Skeletal muscle satellite cell (primary cell): ENCODE measurements around the gene TEX2.

Experiments
- H3K27me3 ChIP-seq: 2 replicates; pipeline ENCODE4 v1.7.0; 2013; ENCODE audit warnings: low read length; ENCODE audit not compliant: control insufficient read depth, insufficient read depth
- H3K36me3 ChIP-seq: 2 replicates; pipeline ENCODE4 v1.7.0; 2013; ENCODE audit warnings: mild to moderate bottlenecking, control low read depth, low read length; ENCODE audit not compliant: insufficient read depth
- H3K4me1 ChIP-seq: 2 replicates; pipeline ENCODE4 v1.7.0; 2013; ENCODE audit warnings: low read length; ENCODE audit not compliant: control insufficient read depth, insufficient read depth
- H3K4me2 ChIP-seq: 2 replicates; pipeline ENCODE4 v1.7.0; 2013; ENCODE audit warnings: mild to moderate bottlenecking, low read length
- H3K4me3 ChIP-seq: 2 replicates; pipeline ENCODE4 v1.7.0; 2013; ENCODE audit warnings: low read length
- H3K9ac ChIP-seq: 2 replicates; pipeline ENCODE4 v1.7.0; 2013; ENCODE audit warnings: mild to moderate bottlenecking, low read depth, low read length, moderate library complexity
- H3K9me3 ChIP-seq: replicated peaks from 2 replicates; pipeline ENCODE4 v1.7.0; 2013; ENCODE audit warnings: mild to moderate bottlenecking, control low read depth, low read length

Gene TEX2

DNA sequence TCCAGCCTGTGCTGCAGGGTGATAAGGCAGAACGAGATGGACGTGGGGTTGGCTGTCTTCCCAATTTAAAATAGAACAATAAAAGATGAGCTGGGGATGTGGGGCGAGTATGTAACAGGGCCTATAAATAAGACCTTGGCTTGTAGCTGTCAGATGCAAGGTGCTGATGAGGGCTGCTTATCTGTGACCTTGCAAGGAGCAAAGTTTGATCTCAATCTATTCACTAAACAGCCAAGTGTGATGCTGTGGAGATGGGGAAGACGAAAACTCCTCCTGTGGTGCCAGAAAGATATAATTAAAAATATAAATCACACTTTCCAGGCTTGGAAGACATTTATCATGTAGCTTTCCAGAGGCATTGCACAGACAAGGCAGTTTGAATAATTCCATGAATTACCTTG, 26.7 kb upstream of the TEX2 start:
- peaks cover 6% of the 10 kb centered on the region for H3K27me3 ChIP-seq
- no peaks in the 10 kb centered on the region for H3K4me1 ChIP-seq
- no peak overlapping the region for H3K4me2 ChIP-seq
- H3K9me3 ChIP-seq = peaks cover 9% of the 10 kb centered on the region
- no peak overlapping the region for H3K4me3 ChIP-seq
- H3K9ac ChIP-seq = no peak overlapping the region
- no peaks in the 10 kb centered on the region for H3K36me3 ChIP-seq

GRCh38 chr17:64282753-64283080, 19.7 kb upstream of the TEX2 start:
- no peaks in the 10 kb centered on the region for H3K36me3 ChIP-seq
- H3K4me2 ChIP-seq = peak overlapping the region; percentile 43
- H3K9me3 ChIP-seq = no peaks in the 10 kb centered on the region
- H3K4me3 ChIP-seq = no peak overlapping the region
- peak overlapping the region; percentile 32 for H3K9ac ChIP-seq
- no peaks in the 10 kb centered on the region for H3K27me3 ChIP-seq
- H3K4me1 ChIP-seq = peaks cover 8% of the 10 kb centered on the region

DNA sequence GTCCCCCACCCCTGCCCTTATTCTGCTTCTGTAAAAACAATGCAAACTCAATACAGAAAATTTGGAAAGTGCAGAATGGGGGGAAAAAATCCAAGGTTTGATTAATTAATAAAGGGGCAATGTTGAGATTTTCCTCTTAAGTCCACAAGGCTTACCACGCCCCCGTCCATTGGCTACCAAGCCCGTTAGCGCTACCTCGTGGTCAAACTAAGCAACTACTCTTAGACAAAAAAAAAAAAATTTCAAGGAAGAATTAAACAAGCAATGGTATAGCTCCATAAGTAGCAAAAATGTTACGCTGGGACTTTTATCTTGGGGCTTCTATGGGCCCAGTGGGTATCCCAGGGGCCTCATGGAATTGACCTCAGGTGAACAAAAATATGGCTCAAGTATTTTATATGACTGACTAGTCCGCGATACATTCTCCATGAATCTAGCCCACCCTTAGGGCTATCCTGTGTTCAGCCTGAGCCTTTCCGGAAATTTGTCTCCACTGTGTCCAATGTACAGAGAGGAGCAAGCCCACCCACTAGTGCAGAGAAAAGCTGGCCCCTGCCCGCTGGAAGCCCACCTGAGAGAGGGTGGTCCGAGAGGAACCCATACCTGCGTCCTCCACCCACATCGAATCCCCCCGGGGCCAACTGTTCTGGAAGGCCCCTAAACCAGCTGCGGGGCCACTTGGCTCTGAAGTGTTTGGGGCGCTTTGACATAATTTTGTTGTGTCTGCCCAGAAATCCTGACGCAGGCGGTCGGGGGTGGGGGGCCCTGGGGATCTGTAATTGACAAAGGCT, 19.1 kb upstream of the TEX2 start:
- Histone ChIP-seq H3K9me3 (no peaks in the 10 kb centered on the region), H3K4me3 (no peak overlapping the region), H3K27me3 (no peaks in the 10 kb centered on the region), H3K9ac (peak overlapping the region; percentile 32), H3K4me1 (peaks cover 11% of the 10 kb centered on the region), H3K36me3 (no peaks in the 10 kb centered on the region), H3K4me2 (peak overlapping the region; percentile 43)

- H3K4me3 ChIP-seq = no peak overlapping the region
- no peak overlapping the region for H3K4me2 ChIP-seq
- no peaks in the 10 kb centered on the region for H3K36me3 ChIP-seq
- no peaks in the 10 kb centered on the region for H3K9me3 ChIP-seq
- no peaks in the 10 kb centered on the region for H3K27me3 ChIP-seq
- H3K4me1 ChIP-seq = peaks cover 11% of the 10 kb centered on the region
- no peak overlapping the region for H3K9ac ChIP-seq
Measured at GRCh38 chr17:64278614-64279013, 15.6 kb upstream of the TEX2 start.

- Histone ChIP-seq H3K4me1 (peaks cover 11% of the 10 kb centered on the region), H3K4me2 (no peak overlapping the region), H3K4me3 (no peak overlapping the region), H3K36me3 (no peaks in the 10 kb centered on the region), H3K9me3 (no peaks in the 10 kb centered on the region), H3K9ac (no peak overlapping the region), H3K27me3 (no peaks in the 10 kb centered on the region)
Measured at GRCh38 chr17:64277831-64278562, 14.9 kb upstream of the TEX2 start.

GRCh38 chr17:64276961-64277505, 14.0 kb upstream of the TEX2 start:
- H3K4me2 ChIP-seq = no peak overlapping the region
- no peaks in the 10 kb centered on the region for H3K27me3 ChIP-seq

DNA sequence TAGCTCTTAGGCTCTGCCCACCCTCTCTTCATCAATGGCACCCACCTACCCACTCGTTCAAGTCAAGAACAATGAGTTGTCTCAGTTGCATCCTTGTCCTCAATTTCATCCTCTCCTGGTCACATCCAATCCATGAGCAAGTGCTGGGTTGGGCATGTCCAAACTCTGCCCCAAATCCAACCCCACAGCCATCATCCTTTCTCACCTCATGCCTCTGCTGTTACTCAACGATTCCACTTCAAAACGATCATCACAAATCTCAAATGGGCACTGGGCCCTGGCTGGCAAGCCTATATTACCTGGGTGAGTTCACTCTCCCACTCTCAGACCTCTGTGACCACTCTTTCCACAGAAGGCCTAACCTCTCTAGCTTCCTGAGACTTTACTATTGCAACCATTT, 12.0 kb upstream of the TEX2 start:
- no peaks in the 10 kb centered on the region for H3K27me3 ChIP-seq
- H3K36me3 ChIP-seq = no peaks in the 10 kb centered on the region
- H3K9me3 ChIP-seq = peaks cover 5% of the 10 kb centered on the region
- H3K4me2 ChIP-seq = no peak overlapping the region
- H3K4me3 ChIP-seq = no peak overlapping the region
- H3K9ac ChIP-seq = no peak overlapping the region
- peaks cover 4% of the 10 kb centered on the region for H3K4me1 ChIP-seq

More at GRCh38 chr17:64276961-64277505, 14.0 kb upstream of the TEX2 start:
- Histone ChIP-seq H3K9me3 (peaks cover 1% of the 10 kb centered on the region), H3K9ac (no peak overlapping the region), H3K4me3 (no peak overlapping the region), H3K36me3 (no peaks in the 10 kb centered on the region), H3K4me1 (peaks cover 4% of the 10 kb centered on the region)

DNA sequence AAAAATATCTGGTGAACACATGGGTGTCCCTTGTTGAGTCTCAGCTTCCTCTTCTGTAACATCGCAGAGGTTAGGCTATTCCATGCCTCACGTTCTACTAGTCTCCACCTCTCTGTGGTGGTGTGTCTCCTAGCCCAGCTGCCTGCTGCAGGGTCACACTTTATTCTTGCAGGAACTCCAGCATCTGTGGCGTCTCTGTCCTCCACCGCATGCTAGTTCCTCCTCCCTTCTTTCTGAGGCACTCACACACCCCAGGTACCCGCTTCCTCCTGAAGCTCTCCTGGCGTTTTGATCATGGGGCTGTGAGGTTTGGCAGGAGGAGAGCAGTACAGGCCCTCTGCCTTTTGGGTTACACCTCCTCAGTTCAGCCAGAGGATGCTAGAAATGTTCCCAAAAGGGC, 9.9 kb upstream of the TEX2 start:
- H3K36me3 ChIP-seq = no peaks in the 10 kb centered on the region
- peaks cover 19% of the 10 kb centered on the region for H3K27me3 ChIP-seq
- H3K4me1 ChIP-seq = peaks cover 4% of the 10 kb centered on the region
- H3K4me3 ChIP-seq = no peak overlapping the region
- H3K9me3 ChIP-seq = peaks cover 5% of the 10 kb centered on the region
- H3K4me2 ChIP-seq = no peak overlapping the region
- no peak overlapping the region for H3K9ac ChIP-seq

DNA sequence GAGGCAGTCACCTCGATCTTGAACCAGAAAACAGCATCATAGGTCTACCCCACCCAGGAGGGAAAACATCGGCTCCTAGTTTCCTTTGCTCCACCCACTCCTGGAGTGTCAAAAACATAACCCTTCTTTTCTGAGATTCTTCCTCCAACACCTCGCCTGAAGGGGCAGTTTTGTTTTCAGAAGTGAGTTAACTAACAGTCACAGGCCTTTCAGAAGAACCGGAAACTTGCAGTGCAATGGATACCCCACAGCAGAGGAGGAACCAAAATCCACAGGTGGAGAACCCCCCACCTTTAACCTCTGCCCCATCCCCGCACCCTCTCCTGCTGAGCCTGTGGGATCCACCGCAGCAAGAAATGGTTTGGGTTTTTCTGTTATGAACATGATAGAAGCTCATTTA, 7.8 kb upstream of the TEX2 start:
- Histone ChIP-seq H3K4me2 (no peak overlapping the region), H3K4me3 (no peak overlapping the region), H3K36me3 (no peaks in the 10 kb centered on the region), H3K27me3 (peaks cover 37% of the 10 kb centered on the region), H3K9ac (no peak overlapping the region), H3K4me1 (no peaks in the 10 kb centered on the region), H3K9me3 (peaks cover 5% of the 10 kb centered on the region)

DNA sequence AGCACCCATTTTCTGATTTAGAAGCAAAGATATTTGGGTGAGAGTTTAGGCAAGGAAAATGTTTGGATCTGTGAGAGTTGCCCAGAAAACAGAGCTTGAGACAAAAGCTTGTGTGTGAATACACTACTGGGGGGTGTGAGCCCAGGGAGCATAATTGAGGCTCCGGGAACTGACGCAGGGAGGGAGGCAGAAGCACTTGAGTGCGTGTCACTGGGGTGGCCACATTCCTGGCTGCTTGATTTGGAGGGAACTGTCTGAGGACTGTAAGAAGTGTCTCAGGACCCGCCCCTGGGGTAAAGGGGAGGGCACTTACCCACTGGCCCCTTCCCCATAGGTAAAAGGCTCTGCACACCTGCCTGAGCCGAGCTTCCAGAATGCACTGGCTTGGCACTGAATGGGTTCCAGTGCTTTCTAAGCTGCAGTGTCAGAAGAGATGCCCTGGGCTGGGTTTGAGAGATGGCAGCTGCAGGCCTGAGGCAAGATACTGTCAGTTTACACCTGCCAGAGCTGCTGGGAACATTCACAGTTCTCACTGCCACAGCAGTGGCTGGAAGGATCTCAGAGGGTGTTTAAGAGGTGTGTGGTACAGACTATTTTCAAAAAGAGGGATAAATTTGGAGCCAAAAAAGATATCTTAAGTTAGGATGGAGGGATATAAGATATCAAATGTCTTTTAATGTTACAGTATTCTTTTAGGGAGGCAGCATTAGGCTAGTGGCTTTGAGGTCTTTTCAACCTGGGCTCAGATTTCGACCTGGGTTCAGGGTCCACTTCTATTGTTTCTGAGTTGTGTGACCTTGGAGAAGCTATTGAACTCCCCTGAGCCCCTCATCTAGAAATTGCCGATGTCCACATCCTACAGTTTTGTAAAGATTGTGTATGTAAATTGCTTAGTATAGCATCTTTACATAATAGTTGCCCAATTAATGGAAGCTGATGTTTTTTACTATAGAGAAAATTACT, 6.9 kb upstream of the TEX2 start:
- Histone ChIP-seq H3K4me3 (no peak overlapping the region), H3K9ac (no peak overlapping the region), H3K36me3 (no peaks in the 10 kb centered on the region), H3K9me3 (peaks cover 5% of the 10 kb centered on the region), H3K4me2 (no peak overlapping the region), H3K4me1 (peaks cover under 1% of the 10 kb centered on the region), H3K27me3 (peaks cover 37% of the 10 kb centered on the region)

DNA sequence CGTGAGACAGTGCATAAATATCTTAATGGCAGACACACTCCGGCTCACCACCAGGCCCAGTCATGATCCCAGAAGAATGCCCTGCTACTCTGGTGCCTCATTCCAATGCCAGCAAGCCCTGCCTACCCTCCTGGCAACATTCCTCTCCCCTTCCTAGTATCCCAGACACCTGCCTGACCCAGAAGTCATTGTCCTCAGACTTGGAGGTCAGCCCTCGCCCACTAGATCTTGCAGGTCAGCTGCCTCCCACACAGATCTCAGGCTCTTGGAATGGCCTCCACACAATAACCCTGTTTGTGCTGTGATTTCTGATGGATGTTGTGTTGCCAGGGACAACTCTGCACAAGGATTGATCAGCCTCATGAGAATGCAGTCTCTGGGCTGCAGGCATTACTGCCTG, 1.8 kb upstream of the TEX2 start:
- Histone ChIP-seq H3K9ac (no peak overlapping the region), H3K36me3 (no peaks in the 10 kb centered on the region), H3K4me1 (peaks cover 28% of the 10 kb centered on the region), H3K9me3 (no peaks in the 10 kb centered on the region), H3K4me3 (no peak overlapping the region), H3K4me2 (no peak overlapping the region), H3K27me3 (peaks cover 36% of the 10 kb centered on the region)
